Stimulated activated CD8-positive, alpha-beta memory T cell treated with anti-CD3 and anti-CD28 coated beads, Interleukin-7, amount 100 ng/mL, for 4 hours (primary cell): ENCODE measurements around the gene NES.

Experiments
- DNase-seq, 2 donors: peaks; one replicate each; pipeline ENCODE4 v3.0.0-alpha.2; 2020; ENCODE audit warnings: low read depth in 2 of 2

Gene NES

GRCh38 chr1:156619582-156619955, 57.6 kb downstream of the NES start:
- DNase-seq, result no peak

DNA sequence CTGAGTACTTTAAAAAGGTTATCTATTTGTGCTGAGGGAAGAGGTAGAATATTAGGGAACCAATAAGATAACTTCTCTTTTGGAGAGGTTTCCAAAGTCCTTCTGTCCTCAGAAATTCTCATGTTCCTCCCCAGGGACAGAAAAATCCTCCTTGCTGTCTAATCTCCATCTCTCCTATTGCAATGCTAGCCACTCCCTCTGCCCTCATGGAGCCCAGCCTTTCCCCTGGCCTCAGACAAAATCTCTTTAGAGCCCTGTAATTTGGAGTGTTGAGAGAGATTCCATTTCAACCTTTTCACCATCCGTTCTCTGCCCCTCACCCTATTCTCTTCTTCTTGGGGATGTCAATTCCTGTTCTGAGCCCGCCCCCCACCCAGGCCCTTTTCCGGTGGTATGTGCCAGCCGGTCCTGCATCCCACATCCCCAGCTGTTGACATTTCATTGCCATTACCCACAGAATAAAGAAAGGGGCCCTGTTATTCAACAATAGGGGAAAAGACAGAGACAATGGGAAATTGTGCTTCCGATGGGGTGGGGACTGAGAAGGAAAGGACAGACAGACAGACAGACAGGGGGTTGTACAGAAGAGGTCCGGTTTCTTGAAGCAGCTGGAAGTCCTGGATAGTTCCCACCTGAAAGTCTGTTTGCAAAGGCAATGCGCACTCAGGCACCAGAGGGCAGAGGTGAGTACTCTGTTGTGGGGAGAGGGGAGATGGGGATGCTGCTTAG, 58.2 kb downstream of the NES start, which contains the start of gene HAPLN2:
Gene HAPLN2, plus strand, starts transcription at position 563 of the 729 bp plus-strand sequence. CDS start 4,076 bp downstream, outside the sequence.
- no peak for DNase-seq
